SJSA1 (cell line): ENCODE measurements around the gene BTNL9. TPM values are rescaled to one million over a fixed set of nuclear protein-coding genes. Genes with fewer than 3 reads are reported as not detected.
"Not testable (repeated sequence)": the region's sequence is repeated elsewhere in the genome, so short reads cannot be mapped to it uniquely, and the experiment has no call there.

ENCODE experiments used
- DNase-seq, 2 experiments: peaks; one replicate each; pipeline ENCODE4 v3.0.0-alpha.2; 2015 to 2020; ENCODE audit warnings: low spot score in 2 of 2, low read depth in 1 of 2
- H3K27ac ChIP-seq: fragments of 250-450 bp; sonication (Bioruptor Pico); 2 replicates; pipeline ENCODE4 v1.5.1; 2020; ENCODE audit warnings: mild to moderate bottlenecking, moderate library complexity
- H3K27me3 ChIP-seq: fragments of 250-450 bp; sonication (Bioruptor Pico); replicated peaks from 2 replicates; pipeline ENCODE4 v1.5.1; 2020; ENCODE audit warnings: mild to moderate bottlenecking, moderate library complexity
- H3K36me3 ChIP-seq: fragments of 250-450 bp; sonication (Bioruptor Pico); 2 replicates; pipeline ENCODE4 v1.5.1; 2020; ENCODE audit warnings: mild to moderate bottlenecking
- H3K4me1 ChIP-seq: fragments of 250-450 bp; sonication (Bioruptor Pico); replicated peaks from 2 replicates; pipeline ENCODE4 v1.6.1; 2021; ENCODE audit warnings: mild to moderate bottlenecking
- H3K4me3 ChIP-seq: fragments of 250-450 bp; sonication (Bioruptor Pico); 2 replicates; pipeline ENCODE4 v1.5.1; 2020; ENCODE audit warnings: mild to moderate bottlenecking
- H3K9me3 ChIP-seq: fragments of 250-450 bp; sonication (Bioruptor Pico); replicated peaks from 2 replicates; pipeline ENCODE4 v1.5.1; 2020; ENCODE audit warnings: mild to moderate bottlenecking
- total RNA-seq: library from RNA; depleted of rRNA; stranded (reverse); fragments of >200 nt; shearing (Covaris generic); gene quantifications from 2 replicates; pipeline ENCODE4 v1.2.3, GENCODE V29; 2014; rRNA removed

BTNL9 gene
- total RNA-seq, result not detected in 2 replicates

DNA sequence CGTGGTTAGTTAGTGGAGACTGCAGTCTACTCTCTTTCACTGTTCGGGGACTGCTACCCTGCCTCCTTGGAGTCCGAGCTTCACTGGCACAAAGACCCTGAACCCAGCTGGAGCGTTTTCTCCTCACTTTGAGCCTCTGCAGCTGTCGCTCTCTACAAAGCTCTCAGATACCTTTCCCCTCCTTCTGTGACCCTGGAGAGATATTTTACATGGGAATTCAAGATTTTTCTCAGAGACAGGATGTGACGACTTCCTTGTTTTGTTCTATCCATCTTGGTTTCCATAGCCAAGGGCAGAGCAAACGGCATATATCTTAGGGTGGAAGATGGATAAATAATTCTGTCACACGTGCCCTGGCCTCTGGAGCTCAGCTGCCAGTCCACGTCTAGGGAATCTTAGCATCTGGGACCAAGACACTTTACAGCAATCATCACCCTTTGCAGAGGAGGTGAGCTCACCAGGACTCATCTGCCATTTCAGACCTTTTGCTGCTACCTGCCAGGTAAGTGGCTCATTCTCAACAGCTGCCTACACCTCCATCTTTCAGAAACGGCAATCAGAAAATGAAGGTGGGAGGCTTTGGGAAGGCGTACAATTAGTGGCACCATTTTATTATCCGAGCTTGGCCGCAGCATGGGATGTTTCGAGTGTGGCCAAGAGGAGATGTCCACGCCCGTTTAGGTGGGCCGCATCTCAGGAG, at the start of gene BTNL9:
BTNL9 (plus strand) TSS at position 336 of the 700 bp plus-strand sequence. CDS start 5,224 bp downstream, outside the sequence.
- H3K9me3 ChIP-seq, result no peaks in the 10 kb centered on the region
- no peak within 1 kb of the TSS for H3K4me3 ChIP-seq
- no peak within 1 kb of the TSS for H3K27ac ChIP-seq
- DNase-seq, result no peak
- H3K27me3 ChIP-seq, result peaks cover 54% of the 10 kb centered on the region
- H3K36me3 ChIP-seq, result no peaks in the 10 kb centered on the region
- H3K4me1 ChIP-seq, result no peaks in the 10 kb centered on the region

DNA sequence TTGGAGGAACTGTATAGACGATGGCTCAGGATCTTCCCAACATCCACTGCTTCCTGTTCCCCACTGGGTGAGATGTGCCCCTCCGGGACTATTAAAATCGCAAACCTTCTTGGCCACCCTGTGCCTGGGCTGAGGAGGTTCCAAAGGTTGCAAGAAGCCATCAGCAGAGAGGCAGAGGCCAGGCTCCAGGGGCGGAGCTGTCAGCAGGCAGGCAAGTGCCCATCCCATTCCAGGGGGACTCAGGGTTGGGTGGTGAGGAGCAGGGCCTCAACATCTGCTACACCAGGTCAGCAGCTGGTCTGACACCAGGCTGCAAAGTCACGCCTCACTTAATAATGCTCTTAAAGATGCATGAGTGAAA, 49.2 kb upstream of the BTNL9 start:
- no peak for DNase-seq
- Histone ChIP-seq H3K27ac (no peak overlapping the region), H3K9me3 (no peaks in the 10 kb centered on the region), H3K4me3 (no peak overlapping the region), H3K27me3 (no peaks in the 10 kb centered on the region; the same call in 1 of the 2 replicates), H3K36me3 (no peaks in the 10 kb centered on the region), H3K4me1 (no peaks in the 10 kb centered on the region)

DNA sequence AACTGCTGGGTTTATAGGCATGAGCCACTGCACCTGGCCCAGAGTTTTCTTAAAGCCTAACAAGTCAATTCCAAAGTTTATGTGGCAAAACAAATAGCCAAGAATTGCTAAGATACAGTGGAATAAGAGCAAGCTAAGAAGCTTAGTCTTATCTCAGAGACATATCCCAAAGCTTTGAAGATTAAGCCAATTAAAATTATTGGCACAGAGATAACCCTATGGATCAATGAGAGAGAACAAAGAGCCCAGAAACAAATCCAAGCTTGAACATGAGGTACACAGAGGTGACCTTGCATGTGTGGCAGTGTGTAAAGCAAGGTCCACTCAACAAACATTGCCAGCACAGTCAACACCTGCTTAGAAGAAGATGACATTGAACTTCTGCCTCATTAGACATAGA, 38.1 kb upstream of the BTNL9 start:
- H3K27me3 ChIP-seq, result peaks cover 3% of the 10 kb centered on the region; the same call in 1 of the 2 replicates

DNA sequence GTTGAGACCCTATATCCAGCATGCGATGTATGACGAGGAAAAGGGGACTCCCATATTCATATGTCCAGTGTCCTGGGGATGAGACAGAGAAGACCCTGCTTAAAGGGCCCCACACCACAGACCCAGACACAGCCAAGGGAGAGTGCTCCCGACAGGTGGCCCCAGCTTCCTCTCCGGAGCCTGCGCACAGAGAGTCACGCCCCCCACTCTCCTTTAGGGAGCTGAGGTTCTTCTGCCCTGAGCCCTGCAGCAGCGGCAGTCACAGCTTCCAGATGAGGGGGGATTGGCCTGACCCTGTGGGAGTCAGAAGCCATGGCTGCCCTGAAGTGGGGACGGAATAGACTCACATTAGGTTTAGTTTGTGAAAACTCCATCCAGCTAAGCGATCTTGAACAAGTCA, 34.3 kb upstream of the BTNL9 start:
- Histone ChIP-seq H3K4me3 (no peak overlapping the region), H3K9me3 (no peaks in the 10 kb centered on the region), H3K27ac (no peak overlapping the region), H3K36me3 (no peaks in the 10 kb centered on the region), H3K27me3 (no peaks in the 10 kb centered on the region), H3K4me1 (no peaks in the 10 kb centered on the region)
- no peak for DNase-seq

More for the DNA sequence above, 38.1 kb upstream of the BTNL9 start:
- Histone ChIP-seq H3K9me3 (no peaks in the 10 kb centered on the region), H3K27ac (no peak overlapping the region), H3K36me3 (no peaks in the 10 kb centered on the region), H3K4me3 (no peak overlapping the region), H3K4me1 (no peaks in the 10 kb centered on the region)
- DNase-seq, result no peak

DNA sequence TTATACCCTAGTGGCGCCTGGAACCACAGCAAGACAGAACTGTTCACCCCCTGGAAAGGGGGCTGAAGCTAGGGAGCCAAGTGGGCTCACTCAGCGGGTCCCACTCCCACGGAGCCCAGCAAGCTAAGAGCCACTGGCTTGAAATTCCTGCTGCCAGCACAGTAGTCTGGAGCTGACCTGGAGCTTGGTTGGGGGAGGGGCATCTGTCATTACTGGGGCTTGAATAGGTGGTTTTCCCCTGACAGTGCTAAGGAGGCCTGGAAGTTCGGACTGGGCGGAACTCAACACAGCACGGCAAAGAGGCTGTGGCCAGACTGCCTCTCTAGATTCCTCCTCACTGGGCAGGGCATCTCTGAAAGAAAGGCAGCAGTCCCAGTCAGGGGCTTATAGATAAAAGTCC, 31.9 kb upstream of the BTNL9 start:
- no peak for DNase-seq
- no peaks in the 10 kb centered on the region for H3K4me1 ChIP-seq
- no peak overlapping the region for H3K4me3 ChIP-seq
- no peaks in the 10 kb centered on the region for H3K9me3 ChIP-seq
- no peaks in the 10 kb centered on the region for H3K36me3 ChIP-seq
- H3K27me3 ChIP-seq, result no peaks in the 10 kb centered on the region
- no peak overlapping the region for H3K27ac ChIP-seq

DNA sequence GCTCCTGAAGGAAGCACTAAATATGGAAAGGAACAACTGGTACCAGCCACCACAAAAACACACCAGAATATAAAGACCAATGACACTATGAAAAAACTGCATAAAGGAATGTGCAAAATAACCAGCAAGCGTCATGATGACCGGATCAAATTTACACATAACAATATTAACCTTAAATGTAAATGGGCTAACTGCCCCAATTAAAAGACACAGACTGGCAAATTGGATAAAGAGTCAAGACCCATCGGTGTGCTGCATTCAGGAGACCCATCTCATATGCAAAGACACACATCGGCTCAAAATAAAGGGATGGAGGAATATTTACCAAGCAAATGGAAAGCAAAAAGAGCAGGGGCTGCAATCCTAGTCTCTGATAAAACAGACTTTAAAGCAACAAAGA, 30.0 kb upstream of the BTNL9 start:
- not testable (repeated sequence) for H3K4me1 ChIP-seq, H3K4me3 ChIP-seq, H3K36me3 ChIP-seq, H3K9me3 ChIP-seq, H3K27ac ChIP-seq, DNase-seq, H3K27me3 ChIP-seq

DNA sequence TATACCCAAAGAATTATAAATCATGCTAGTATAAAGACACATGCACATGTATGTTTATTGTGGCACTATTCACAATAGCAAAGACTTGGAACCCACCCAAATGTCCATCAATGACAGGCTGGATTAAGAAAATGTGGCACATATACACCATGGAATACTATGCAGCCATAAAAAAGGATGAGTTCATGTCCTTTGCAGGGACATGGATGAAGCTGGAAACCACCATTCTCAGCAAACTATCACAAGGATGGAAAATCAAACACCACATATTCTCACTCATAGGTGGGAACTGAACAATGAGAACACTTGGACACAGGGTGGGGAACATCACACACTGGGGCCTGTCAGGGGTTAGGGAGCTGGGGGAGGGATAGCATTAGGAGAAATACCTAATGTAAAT, 25.4 kb upstream of the BTNL9 start:
- DNase-seq, H3K4me3 ChIP-seq, H3K27ac ChIP-seq, H3K27me3 ChIP-seq, H3K4me1 ChIP-seq, H3K9me3 ChIP-seq, H3K36me3 ChIP-seq: not testable (repeated sequence)

DNA sequence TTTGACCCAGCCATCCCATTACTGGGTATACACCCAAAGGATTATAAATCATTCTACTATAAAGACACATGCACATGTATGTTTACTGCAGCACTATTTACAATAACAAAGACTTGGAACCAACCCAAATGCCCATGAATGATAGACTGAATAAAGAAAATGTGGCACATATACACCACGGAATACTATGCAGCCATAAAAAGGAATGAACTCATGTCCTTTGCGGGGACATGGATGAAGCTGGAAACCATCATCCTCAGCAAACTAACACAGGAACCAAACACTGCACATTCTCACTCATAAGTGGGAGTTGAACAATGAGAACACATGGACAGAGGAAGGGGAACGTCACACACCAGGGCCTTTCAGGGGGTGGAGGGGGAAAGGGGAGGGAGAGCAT, 22.6 kb upstream of the BTNL9 start:
- not testable (repeated sequence) for H3K4me3 ChIP-seq, H3K36me3 ChIP-seq, H3K27ac ChIP-seq, H3K9me3 ChIP-seq, DNase-seq, H3K27me3 ChIP-seq, H3K4me1 ChIP-seq

DNA sequence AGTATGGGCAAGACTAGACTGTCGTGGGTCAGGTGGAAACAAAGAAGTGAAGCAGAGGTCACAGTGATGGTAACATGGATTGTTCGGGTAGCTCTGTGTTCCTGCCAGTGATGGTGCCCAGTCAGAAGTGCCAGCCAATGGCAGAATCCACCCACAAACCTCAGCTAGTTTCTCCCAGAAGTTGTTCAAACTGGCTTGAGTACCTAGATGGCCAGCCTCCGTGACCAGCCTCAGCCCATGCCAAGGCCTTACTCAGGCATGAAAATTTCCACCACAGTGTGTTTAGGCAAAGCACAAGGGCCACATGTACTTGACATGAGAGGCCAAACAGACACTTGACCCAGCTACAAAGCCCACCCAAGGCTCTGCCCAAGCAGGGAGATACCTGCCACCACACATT, 19.4 kb upstream of the BTNL9 start:
- Histone ChIP-seq H3K27me3 (no peaks in the 10 kb centered on the region), H3K4me1 (no peaks in the 10 kb centered on the region), H3K27ac (no peak overlapping the region), H3K36me3 (no peaks in the 10 kb centered on the region), H3K9me3 (no peaks in the 10 kb centered on the region), H3K4me3 (no peak overlapping the region)
- DNase-seq, result no peak

DNA sequence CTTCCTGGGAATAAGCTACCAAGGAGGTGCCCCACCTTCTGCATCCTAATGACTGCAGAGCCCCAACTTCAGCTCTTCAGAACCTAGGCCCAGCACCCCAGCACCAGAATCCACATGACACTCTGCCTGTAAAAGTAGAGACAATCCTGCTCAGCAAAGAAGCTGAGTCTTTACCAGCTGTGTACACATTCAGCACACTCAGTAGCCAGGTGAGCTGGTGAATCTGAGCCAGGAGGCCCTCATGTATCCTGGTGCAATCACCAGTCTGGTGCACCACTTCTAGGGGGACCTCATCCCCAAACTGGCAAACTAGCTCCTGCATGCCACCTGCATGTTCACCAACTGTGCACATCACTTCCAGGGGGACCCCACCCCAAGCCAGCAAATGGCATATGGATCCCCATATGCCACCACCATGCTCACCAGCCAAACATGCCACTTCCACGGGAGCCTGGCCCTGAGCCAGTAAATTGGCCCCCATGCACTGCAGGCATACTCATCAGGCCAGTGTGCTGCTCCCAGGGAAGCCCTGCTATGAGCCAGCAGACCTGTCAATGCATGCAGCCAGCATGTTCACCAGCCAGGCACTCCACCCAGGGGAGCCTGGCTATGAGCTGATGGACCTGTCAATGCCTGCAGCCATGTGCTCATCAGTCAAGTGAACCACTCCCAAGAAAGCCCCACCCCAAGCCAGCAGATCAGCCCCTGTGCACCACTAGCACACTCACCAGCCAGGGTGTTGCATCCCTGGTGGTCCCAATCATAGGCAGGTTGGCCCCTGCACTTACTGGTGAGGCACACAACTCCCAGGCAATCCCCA, 15.6 kb upstream of the BTNL9 start:
- no peaks in the 10 kb centered on the region for H3K27me3 ChIP-seq
- no peaks in the 10 kb centered on the region for H3K9me3 ChIP-seq
- DNase-seq, result no peak
- H3K36me3 ChIP-seq, result no peaks in the 10 kb centered on the region
- H3K27ac ChIP-seq, result no peak overlapping the region
- no peaks in the 10 kb centered on the region for H3K4me1 ChIP-seq
- H3K4me3 ChIP-seq, result no peak overlapping the region

DNA sequence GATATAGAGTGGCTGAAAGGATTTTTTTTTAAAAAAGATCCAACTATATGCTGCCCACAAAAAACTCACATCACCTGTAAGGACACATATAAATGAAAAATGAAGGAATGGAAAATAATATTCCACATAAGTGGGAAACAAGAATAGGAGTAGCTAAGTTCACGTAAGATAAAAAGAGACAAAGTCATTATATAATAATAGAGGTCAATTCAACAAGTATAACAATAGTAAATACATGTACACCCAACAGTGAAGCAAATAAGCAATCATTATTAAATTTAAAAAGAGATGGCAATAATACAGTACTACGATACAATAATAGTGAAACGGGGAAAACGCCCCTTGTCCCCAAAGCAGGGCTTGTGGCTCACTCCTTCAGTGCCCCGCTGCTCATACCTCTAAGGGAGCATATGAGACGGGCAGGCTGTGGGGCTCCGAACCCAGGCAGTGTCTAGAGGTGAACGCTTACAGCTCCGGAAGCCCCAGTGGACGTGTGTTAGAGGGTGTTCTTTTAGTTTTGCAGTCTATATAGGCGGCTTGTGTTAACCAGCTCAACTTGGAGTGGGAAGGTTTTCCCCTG, 12.5 kb upstream of the BTNL9 start:
- no peak overlapping the region for H3K4me3 ChIP-seq
- H3K27ac ChIP-seq, result no peak overlapping the region
- H3K9me3 ChIP-seq, result no peaks in the 10 kb centered on the region
- no peaks in the 10 kb centered on the region for H3K4me1 ChIP-seq
- H3K27me3 ChIP-seq, result no peaks in the 10 kb centered on the region
- DNase-seq, result no peak
- no peaks in the 10 kb centered on the region for H3K36me3 ChIP-seq

DNA sequence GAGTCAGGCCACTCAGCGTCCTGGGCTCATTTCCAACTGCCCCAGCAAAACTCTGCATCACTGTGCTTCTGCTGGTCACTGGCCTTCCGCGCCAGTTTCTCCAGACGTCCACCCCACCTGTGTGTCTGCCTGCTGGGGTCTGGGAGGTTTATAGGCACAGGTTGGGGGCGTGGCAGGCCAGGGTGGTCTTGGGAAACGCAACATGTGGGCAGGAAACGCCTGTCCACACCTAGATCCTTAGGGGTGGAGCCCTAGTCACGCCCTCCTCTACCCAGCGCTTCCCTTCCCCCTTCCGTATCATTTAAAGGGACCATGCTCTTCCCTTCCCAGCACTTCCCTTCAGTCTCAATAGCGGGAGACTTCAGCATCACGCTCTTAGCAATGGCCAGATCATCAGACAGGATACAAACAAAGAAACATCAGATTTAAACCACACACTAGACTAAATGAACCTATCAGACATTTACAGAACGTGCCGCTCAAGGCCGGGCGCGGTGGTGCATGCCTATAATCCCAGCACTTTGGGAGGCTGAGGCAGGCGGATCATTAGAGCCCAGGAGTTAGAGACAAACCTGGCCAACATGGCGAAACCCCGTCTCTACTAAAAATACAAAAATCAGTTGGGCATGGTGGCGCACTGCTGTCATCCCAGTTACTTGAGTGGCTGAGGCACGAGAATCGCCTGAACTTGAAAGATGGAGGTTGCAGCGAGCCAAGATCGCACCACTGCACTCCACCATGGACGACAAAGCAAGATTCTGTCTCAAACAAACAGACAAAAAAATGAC, 11.8 kb upstream of the BTNL9 start:
- H3K36me3 ChIP-seq, result no peaks in the 10 kb centered on the region
- no peaks in the 10 kb centered on the region for H3K27me3 ChIP-seq
- H3K9me3 ChIP-seq, result 0 out of 2 replicates have a peak, but pooled peaks cover 2% of the 10 kb centered on the region
- no peak for DNase-seq
- H3K4me3 ChIP-seq, result no peak overlapping the region
- H3K27ac ChIP-seq, result no peak overlapping the region
- H3K4me1 ChIP-seq, result no peaks in the 10 kb centered on the region

DNA sequence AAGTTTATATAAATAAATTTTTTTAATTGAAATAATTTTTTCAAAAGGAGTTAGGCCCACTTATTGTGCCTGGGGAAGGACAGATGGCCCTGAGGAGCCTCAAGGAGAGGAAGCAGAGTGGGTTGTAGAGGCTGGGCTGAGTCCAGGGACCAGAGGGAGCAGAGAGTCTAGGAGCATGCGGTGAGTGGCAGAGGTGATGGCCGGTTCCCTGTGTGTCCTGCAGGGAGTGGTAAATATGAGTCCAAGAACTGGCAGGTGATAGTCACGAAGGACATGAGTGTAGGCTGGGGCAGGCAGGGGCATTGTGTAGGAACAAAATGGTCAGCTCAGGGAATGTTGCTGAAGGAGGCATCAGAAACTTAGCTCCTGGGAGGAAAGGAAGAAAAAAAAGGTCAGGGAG, 8.3 kb upstream of the BTNL9 start:
- no peak for DNase-seq
- no peak overlapping the region for H3K4me3 ChIP-seq
- H3K36me3 ChIP-seq, result no peaks in the 10 kb centered on the region
- 0 out of 2 replicates have a peak, but pooled peaks cover 4% of the 10 kb centered on the region for H3K27me3 ChIP-seq
- H3K4me1 ChIP-seq, result no peaks in the 10 kb centered on the region
- no peak overlapping the region for H3K27ac ChIP-seq
- 0 out of 2 replicates have a peak, but pooled peaks cover 2% of the 10 kb centered on the region for H3K9me3 ChIP-seq
